DND-41 (cell line): ENCODE data around the gene NAXD.

ENCODE experiments used
- ATAC-seq: fragments of 200-7000 bp; cut with Tn5 transposase; 3 replicates; pipeline ENCODE4 v1.9.1; 2021; ENCODE audit warnings: low read depth; ENCODE audit not compliant: insufficient read depth
- DNase-seq: peaks from one replicate; pipeline ENCODE4 v3.0.0-alpha.2; 2020
- H2AFZ ChIP-seq: 2 replicates; pipeline ENCODE4 v1.6.0; 2012; ENCODE audit warnings: low read depth, low read length
- H3K27ac ChIP-seq: 2 replicates; pipeline ENCODE4 v1.5.1; 2012; ENCODE audit warnings: low read length, inconsistent platforms
- H3K27me3 ChIP-seq: fragments of 200-600 bp; sonication (generic); 2 replicates; pipeline ENCODE4 v1.6.0; 2012; ENCODE audit warnings: low read length, mild to moderate bottlenecking, inconsistent platforms; ENCODE audit not compliant: insufficient read depth, poor library complexity
- H3K36me3 ChIP-seq: 2 replicates; pipeline ENCODE4 v1.5.1; 2012; ENCODE audit warnings: low read length, inconsistent platforms; ENCODE audit not compliant: insufficient read depth
- H3K4me1 ChIP-seq: 2 replicates; pipeline ENCODE4 v1.5.1; 2012; ENCODE audit warnings: mild to moderate bottlenecking, low read length; ENCODE audit not compliant: insufficient read depth
- H3K4me2 ChIP-seq: 2 replicates; pipeline ENCODE4 v1.6.0; 2012; ENCODE audit warnings: mild to moderate bottlenecking, moderate library complexity, low read length, inconsistent platforms; ENCODE audit not compliant: insufficient read depth
- H3K4me3 ChIP-seq, 2 experiments: fragments of 200-600 bp in 1 of 2; shearing (Covaris generic) in 1 of 2; 2 replicates each; pipeline ENCODE4 v1.5.1; 2012 to 2016; ENCODE audit warnings: inconsistent platforms in 2 of 2, low read length in 2 of 2, mild to moderate bottlenecking in 2 of 2, low read depth in 1 of 2, moderate library complexity in 1 of 2
- H3K79me2 ChIP-seq: 2 replicates; pipeline ENCODE4 v1.6.0; 2012; ENCODE audit warnings: low read length, inconsistent platforms; ENCODE audit not compliant: insufficient read depth
- H3K9ac ChIP-seq: 2 replicates; pipeline ENCODE4 v1.6.0; 2012; ENCODE audit warnings: low read depth, mild to moderate bottlenecking, inconsistent platforms, low read length, moderate library complexity
- H3K9me3 ChIP-seq: 2 replicates; pipeline ENCODE4 v1.5.1; 2012; ENCODE audit warnings: low read length, moderate library complexity, mild to moderate bottlenecking, inconsistent platforms; ENCODE audit not compliant: insufficient read depth, severe bottlenecking
- H4K20me1 ChIP-seq: 2 replicates; pipeline ENCODE4 v1.6.0; 2012; ENCODE audit warnings: low read length; ENCODE audit not compliant: insufficient read depth
- CTCF ChIP-seq: IDR thresholded peaks from 2 replicates; pipeline ENCODE4 v1.5.1; 2012; ENCODE audit warnings: borderline replicate concordance, low read length, moderate library complexity, mild to moderate bottlenecking; ENCODE audit not compliant: poor library complexity, severe bottlenecking; ENCODE audit errors: extremely low read depth
- EZH2 ChIP-seq: IDR thresholded peaks from 3 replicates; pipeline ENCODE4 v1.6.1; 2012; ENCODE audit warnings: borderline replicate concordance, low read depth, mild to moderate bottlenecking, moderate library complexity, low read length, inconsistent platforms; ENCODE audit not compliant: severe bottlenecking

NAXD gene

DNA sequence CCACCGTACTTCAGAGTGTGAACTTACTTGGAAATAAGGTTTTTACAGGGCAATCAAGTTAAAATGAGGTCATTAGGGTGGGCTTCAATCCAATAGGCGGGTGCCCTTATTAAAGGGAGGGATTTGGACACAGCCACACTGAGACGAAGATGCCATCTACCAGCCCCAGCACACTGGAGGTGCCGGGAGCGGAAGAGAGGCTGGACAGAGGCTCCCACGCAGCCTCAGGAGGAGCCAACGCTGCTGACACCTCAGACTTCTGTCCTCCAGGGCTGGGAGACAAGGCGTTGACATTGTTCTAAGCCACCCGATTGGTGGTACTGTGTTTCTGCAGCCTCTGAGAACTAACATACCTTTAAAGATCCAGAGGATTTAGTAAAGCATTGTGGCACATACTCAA, 41.2 kb upstream of the NAXD start:
- Histone ChIP-seq H3K36me3 (no peaks in the 10 kb centered on the region), H3K27me3 (peaks cover 40% of the 10 kb centered on the region), H3K9me3 (no peaks in the 10 kb centered on the region), H3K9ac (no peak overlapping the region), H2AFZ (no peak overlapping the region), H3K4me1 (no peaks in the 10 kb centered on the region), H4K20me1 (0 out of 2 replicates have a peak, but pooled peaks cover 5% of the 10 kb centered on the region), H3K4me2 (no peak overlapping the region), H3K79me2 (no peaks in the 10 kb centered on the region), H3K4me3 (no peak overlapping the region), H3K27ac (no peak overlapping the region)
- TF ChIP-seq CTCF (no peak), EZH2 (no peak)
- ATAC-seq (no peak), DNase-seq (no peak)

DNA sequence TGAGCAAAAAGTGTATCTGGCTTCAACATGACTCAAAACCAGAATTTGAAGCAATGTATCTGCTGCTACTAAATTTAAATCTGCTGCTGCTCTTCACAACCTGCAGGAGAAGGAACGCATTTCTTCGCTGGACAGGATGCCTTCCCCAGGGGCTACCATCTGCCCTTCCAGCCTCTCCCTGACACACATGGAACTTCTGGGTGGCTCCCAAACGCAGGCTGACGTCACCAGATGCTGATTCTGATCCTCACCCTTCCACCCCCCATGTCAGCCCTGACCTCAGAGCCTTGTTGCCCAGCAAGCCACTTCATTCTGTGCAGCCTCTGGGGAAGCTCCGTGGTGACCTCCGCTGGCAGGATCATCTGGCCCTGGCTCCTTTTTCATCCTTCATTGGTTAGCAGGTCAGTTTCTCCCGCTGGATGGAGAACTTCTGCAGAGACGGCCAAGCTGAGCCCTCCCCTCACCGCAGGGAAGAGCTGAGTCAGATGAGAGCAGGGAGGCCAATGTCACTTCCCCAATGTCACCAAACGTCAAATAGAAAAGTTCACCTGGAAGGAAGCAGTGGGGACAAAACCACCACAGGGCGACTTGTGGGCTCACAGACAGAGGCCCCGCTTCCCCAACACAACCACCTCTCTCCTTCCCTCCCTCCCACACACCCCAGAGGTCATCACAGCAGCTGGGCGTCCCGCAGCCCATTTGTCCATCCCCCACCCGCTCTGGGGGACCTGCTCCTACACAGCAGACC, 39.8 kb upstream of the NAXD start:
- H3K27me3 ChIP-seq = peaks cover 40% of the 10 kb centered on the region
- TF ChIP-seq CTCF (no peak), EZH2 (no peak)
- H3K79me2 ChIP-seq = no peaks in the 10 kb centered on the region
- DNase-seq (no peak), ATAC-seq (no peak)
- no peak overlapping the region for H3K4me3 ChIP-seq
- H2AFZ ChIP-seq = no peak overlapping the region
- no peaks in the 10 kb centered on the region for H3K9me3 ChIP-seq
- no peak overlapping the region for H3K9ac ChIP-seq
- no peaks in the 10 kb centered on the region for H3K36me3 ChIP-seq
- no peak overlapping the region for H3K4me2 ChIP-seq
- H3K27ac ChIP-seq = no peak overlapping the region
- no peaks in the 10 kb centered on the region for H3K4me1 ChIP-seq
- H4K20me1 ChIP-seq = 0 out of 2 replicates have a peak, but pooled peaks cover 5% of the 10 kb centered on the region

DNA sequence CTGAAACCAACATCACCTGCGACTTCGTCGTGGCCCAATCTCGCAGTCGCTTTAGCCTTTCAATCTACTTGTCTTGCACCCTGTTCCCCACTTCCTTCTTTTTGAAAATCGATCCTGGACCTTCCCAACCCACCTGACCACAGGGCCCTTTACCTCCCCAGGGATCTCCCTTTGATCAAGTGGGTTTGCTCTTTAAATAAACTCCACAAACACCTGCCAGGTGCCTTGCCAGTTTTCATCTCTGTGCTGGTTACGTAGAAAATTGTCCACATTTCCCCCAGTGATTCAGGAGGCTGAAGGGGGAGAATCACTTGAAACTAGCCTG, 39.3 kb upstream of the NAXD start:
- no peak overlapping the region for H3K4me2 ChIP-seq
- no peak for ATAC-seq

More for the DNA sequence above, 39.3 kb upstream of the NAXD start:
- Histone ChIP-seq H3K9ac (no peak overlapping the region), H3K79me2 (no peaks in the 10 kb centered on the region), H3K4me3 (no peak overlapping the region), H3K4me1 (no peaks in the 10 kb centered on the region), H4K20me1 (0 out of 2 replicates have a peak, but pooled peaks cover 5% of the 10 kb centered on the region), H2AFZ (no peak overlapping the region), H3K27me3 (peaks cover 40% of the 10 kb centered on the region), H3K36me3 (no peaks in the 10 kb centered on the region), H3K9me3 (no peaks in the 10 kb centered on the region), H3K27ac (no peak overlapping the region)
- DNase-seq = no peak
- TF ChIP-seq CTCF = no peak
- no peak for TF ChIP-seq EZH2
